HCT116 (cell line): Measurements from ENCODE around the gene GTF2H4. TPM values are rescaled to one million over a fixed set of nuclear protein-coding genes. Genes with fewer than 3 reads are reported as not detected.

Experiments used
- ATAC-seq: fragments of 200-7000 bp; cut with Tn5 transposase; 2 replicates; pipeline ENCODE4 v1.9.1; 2020; ENCODE audit warnings: mild to moderate bottlenecking, moderate library complexity
- BruUV-seq: library from RNA; stranded (reverse); fragments of 400-500 nt; replicated peaks from 2 replicates; lab custom pipeline; 2021; lab: Mats Ljungman, UMichigan
- CTCF ChIA-PET: fragments of 300-600 bp; sonication (Branson Sonifier 250); formaldehyde crosslinking; loops from one replicate; lab custom pipeline; 2021; ENCODE audit warnings: antibody characterized with exemption; lab: Charles Lee
- POLR2A ChIA-PET: fragments of 300-600, 350-600 bp; sonication (Branson Sonifier 250); formaldehyde crosslinking; loops from one replicate; lab custom pipeline; 2021; ENCODE audit warnings: antibody characterized with exemption; lab: Charles Lee
- RAD21 ChIA-PET, 2 experiments: fragments of 300-600 bp; sonication (Branson Sonifier 250); formaldehyde crosslinking; loops; one replicate each; lab custom pipeline; 2023; ENCODE audit warnings: low total read pairs in 2 of 2; ENCODE audit not compliant: uncharacterized antibody in 2 of 2, unreplicated experiment in 2 of 2, low non-redundant PET in 1 of 2; lab: Charles Lee
- DNase-seq: peaks from one replicate; pipeline ENCODE4 v3.0.0-alpha.2; 2010; ENCODE audit warnings: low read depth, low spot score
- H2AFZ ChIP-seq: fragments of 200-600 bp; shearing (Covaris generic), sonication (generic); 2 replicates; pipeline ENCODE4 v1.6.1; 2017; ENCODE audit warnings: low read depth, mixed run types, mixed read lengths, antibody characterized with exemption, low read length; ENCODE audit not compliant: poor library complexity, severe bottlenecking
- H3K27ac ChIP-seq: 2 replicates; pipeline ENCODE4 v1.5.1; 2012; ENCODE audit warnings: low read depth, low read length
- H3K27me3 ChIP-seq: fragments of 200-600 bp; sonication (generic); 2 replicates; pipeline ENCODE4 v1.6.1; 2016; ENCODE audit warnings: mixed run types, low read length, mixed read lengths; ENCODE audit not compliant: insufficient read depth
- H3K36me3 ChIP-seq, 2 experiments: fragments of 200-500 bp in 1 of 2; fragments of 200-600 bp in 1 of 2; sonication (Bioruptor generic) in 1 of 2; sonication (generic) in 1 of 2; 2 replicates each; pipeline versions ENCODE4 v1.5.1 to v1.6.1; 2014 to 2016; ENCODE audit warnings: low read length in 2 of 2, inconsistent platforms in 1 of 2, mixed read lengths in 1 of 2, mixed run types in 1 of 2; ENCODE audit not compliant: insufficient read depth in 2 of 2, control insufficient read depth in 1 of 2
- H3K4me1 ChIP-seq, 2 experiments: fragments of 200-600 bp in 1 of 2; sonication (generic) in 1 of 2; 2 replicates each; pipeline versions ENCODE4 v1.5.1 to v1.6.1; 2012 to 2017; ENCODE audit warnings: low read length in 2 of 2, inconsistent platforms in 1 of 2, mild to moderate bottlenecking in 1 of 2, mixed read lengths in 1 of 2, mixed run types in 1 of 2, moderate library complexity in 1 of 2; ENCODE audit not compliant: insufficient read depth in 2 of 2, control insufficient read depth in 1 of 2
- H3K4me2 ChIP-seq: fragments of 200-600 bp; sonication (generic); 2 replicates; pipeline ENCODE4 v1.6.1; 2017; ENCODE audit warnings: mixed run types, low read length, mixed read lengths
- H3K4me3 ChIP-seq, 2 experiments: fragments of 200-600 bp in 1 of 2; sonication (generic) in 1 of 2; replicated peaks in 1 of 2; 2 replicates each; pipeline ENCODE4 v1.5.1; 2011 to 2016; ENCODE audit warnings: low read length in 2 of 2, control low read depth in 1 of 2, low read depth in 1 of 2, mild to moderate bottlenecking in 1 of 2, mixed read lengths in 1 of 2, mixed run types in 1 of 2
- H3K79me2 ChIP-seq: fragments of 200-600 bp; sonication (generic); 2 replicates; pipeline ENCODE4 v1.6.1; 2017; ENCODE audit warnings: mild to moderate bottlenecking, mixed run types, low read length, moderate library complexity, mixed read lengths; ENCODE audit not compliant: insufficient read depth
- H3K9ac ChIP-seq: fragments of 200-600 bp; sonication (generic); 2 replicates; pipeline ENCODE4 v1.6.1; 2016; ENCODE audit warnings: low read length, mixed read lengths
- H3K9me2 ChIP-seq: fragments of 200-600 bp; sonication (generic), shearing (Covaris generic); 2 replicates; pipeline ENCODE4 v1.6.1; 2017; ENCODE audit warnings: mixed run types, mild to moderate bottlenecking, moderate library complexity; ENCODE audit not compliant: insufficient read depth
- H3K9me3 ChIP-seq, 2 experiments: fragments of 200-500 bp in 1 of 2; fragments of 200-600 bp in 1 of 2; sonication (Bioruptor generic) in 1 of 2; sonication (generic) in 1 of 2; 2 replicates each; pipeline ENCODE4 v1.6.1; 2014 to 2017; ENCODE audit warnings: low read length in 2 of 2, mixed read lengths in 2 of 2, inconsistent platforms in 1 of 2, low read depth in 1 of 2, mild to moderate bottlenecking in 1 of 2, mixed run types in 1 of 2, moderate library complexity in 1 of 2; ENCODE audit not compliant: control insufficient read depth in 1 of 2, insufficient read depth in 1 of 2
- H4K20me1 ChIP-seq: fragments of 200-600 bp; sonication (generic), shearing (Covaris generic); 2 replicates; pipeline ENCODE4 v1.6.1; 2017; ENCODE audit warnings: mixed run types, mild to moderate bottlenecking, moderate library complexity; ENCODE audit not compliant: insufficient read depth
- POLR2AphosphoS5 ChIP-seq: IDR thresholded peaks from 2 replicates; pipeline ENCODE4 v1.6.1; 2011; ENCODE audit warnings: mild to moderate bottlenecking, low read depth, low read length, moderate library complexity
- REST ChIP-seq: IDR thresholded peaks from 2 replicates; pipeline ENCODE4 v1.6.1; 2012; ENCODE audit warnings: low read depth
- ZBTB33 ChIP-seq: IDR thresholded peaks from 2 replicates; pipeline ENCODE4 v1.6.1; 2011; ENCODE audit warnings: mild to moderate bottlenecking, low read length, moderate library complexity; ENCODE audit not compliant: insufficient replicate concordance; ENCODE audit errors: extremely low read depth
- ZFX ChIP-seq: fragments of 450-650 bp; IDR thresholded peaks from 2 replicates; pipeline ENCODE4 v1.6.1; 2017
- intact Hi-C: fragments of 100-400 bp; cut with micrococcal nuclease; formaldehyde crosslinking; loops from 2 replicates; pipeline ENCODE4 v1.10.0; 2022
- total RNA-seq: library from RNA; stranded (reverse); gene quantifications from one replicate; pipeline ENCODE4 v1.2.1, GENCODE V29; 2021; ENCODE audit not compliant: unreplicated experiment

The GTF2H4 gene
- total RNA-seq, 1 experiment from 2014 or later = 59.7 TPM

- Histone ChIP-seq H2AFZ (no peak within 1 kb of the TSS), H3K27me3 (no peaks in the 10 kb centered on the region), H3K79me2 (peaks cover 59% of the 10 kb centered on the region), H3K36me3 (peaks cover under 1 to 4% of the 10 kb centered on the region in 2 experiments; a peak in 2 of 4 replicates), H3K4me3 (peak within 1 kb of the TSS; percentile 83 to 87), H4K20me1 (no peaks in the 10 kb centered on the region), H3K9me2 (no peaks in the 10 kb centered on the region)
- intact Hi-C loops = loop anchor here (2.0 kb wide), 1 partner anchor 25 kb away; the partner anchor contains the start of gene GTF2H4
- no peak for DNase-seq
- CTCF ChIA-PET = interaction anchor here (0.6 to 1.7 kb wide), 5 partner anchors 22 to 402 kb away, joined by 3 to 10 read pairs (median 5); partner anchors contain the start of gene VARS2
- peak; percentile 30 for ATAC-seq
- no TSS peak for BruUV-seq
- RAD21 ChIA-PET = interaction anchor here (0.5 to 1.4 kb wide), 3 partner anchors 24 to 155 kb away, joined by 3 to 9 read pairs (median 3); partner anchors contain the start of gene GTF2H4 (in 1 of the 2)
- TF ChIP-seq REST (no peak), ZFX (0 out of 2 replicates have a peak, but pooled peaks have one; percentile 36), POLR2AphosphoS5 (no peak), ZBTB33 (peak; percentile 18)
- TF ChIP-seq, all 23 proteins: peak for 2
- Histone ChIP-seq H3K4me1 (peaks cover 50 to 65% of the 10 kb centered on the region in 2 experiments), H3K4me2 (peak within 1 kb of the TSS; percentile 99), H3K27ac (peak within 1 kb of the TSS; percentile 99), H3K9me3 (no peaks in the 10 kb centered on the region), H3K9ac (peak within 1 kb of the TSS; percentile 92)
- POLR2A ChIA-PET = interaction anchor here (0.6 to 2.2 kb wide), 11 partner anchors 8 to 527 kb away, joined by 3 to 9 read pairs (median 4); partner anchors contain the start of gene VARS2
Observed at GRCh38 chr6:30883685-30884520, 24.1 kb upstream of the GTF2H4 start, which contains the start of gene DDR1. DDR1 (plus strand) TSS chr6:30884519; CDS start chr6:30888730, 4,211 bp downstream.
